Peyer's patch (tissue), 4 donors: Measurements from ENCODE around the gene PPM1E. TPM values are rescaled to one million over a fixed set of nuclear protein-coding genes. Genes with fewer than 3 reads are reported as not detected.

Experiments
- DNase-seq, 3 donors: peaks; one replicate each; pipeline ENCODE4 v3.0.0-alpha.2; 2017 to 2019
- H3K27ac ChIP-seq, 4 donors: fragments of 200-600 bp; sonication (generic); one replicate each; pipeline ENCODE4 v1.5.1; 2016 to 2019
- H3K27me3 ChIP-seq, 2 donors: fragments of 200-600 bp; sonication (generic); one replicate each; pipeline ENCODE4 v1.5.1; 2019
- H3K36me3 ChIP-seq, 3 donors: fragments of 200-600 bp; sonication (generic); one replicate each; pipeline ENCODE4 v1.5.1; 2016 to 2019
- H3K4me1 ChIP-seq, 4 donors: fragments of 200-600 bp; sonication (generic); one replicate each; pipeline ENCODE4 v1.5.1; 2016 to 2019
- H3K4me3 ChIP-seq, 4 donors: fragments of 200-600 bp; sonication (generic); 1 replicate in 3 of 4; 2 replicates in 1 of 4; pipeline ENCODE4 v1.5.1; 2016 to 2019; ENCODE audit warnings: mild to moderate bottlenecking in 1 of 4
- H3K9me3 ChIP-seq, 4 donors: fragments of 200-600 bp; sonication (generic); one replicate each; pipeline ENCODE4 v1.5.1; 2016 to 2019; ENCODE audit warnings: mild to moderate bottlenecking in 1 of 4
- POLR2A ChIP-seq, 2 donors: fragments of 450-650 bp; IDR thresholded peaks; one replicate each; pipeline ENCODE4 v1.5.1; 2017; ENCODE audit warnings: antibody characterized with exemption in 2 of 2, mild to moderate bottlenecking in 2 of 2, moderate library complexity in 2 of 2
- total RNA-seq, 4 donors: library from RNA; depleted of rRNA; stranded (reverse); fragments of >200 nt; gene quantifications; one replicate each; pipeline ENCODE4 v1.1.0, GENCODE V29; 2016
- TF ChIP-seq, protein P1 (sequence below), 6 experiments: fragments of 450-650 bp in 4 of 6; fragments of 200-600 bp in 2 of 6; sonication (generic) in 1 of 6; IDR thresholded peaks; one replicate each; pipeline ENCODE4 v1.5.1; 2017 to 2019; ENCODE audit warnings: antibody characterized with exemption in 6 of 6, mild to moderate bottlenecking in 3 of 6, moderate library complexity in 1 of 6

Gene PPM1E
- total RNA-seq, 4 donors from 2014 or later: 0.13 to 0.18 TPM; not detected in 2

DNA sequence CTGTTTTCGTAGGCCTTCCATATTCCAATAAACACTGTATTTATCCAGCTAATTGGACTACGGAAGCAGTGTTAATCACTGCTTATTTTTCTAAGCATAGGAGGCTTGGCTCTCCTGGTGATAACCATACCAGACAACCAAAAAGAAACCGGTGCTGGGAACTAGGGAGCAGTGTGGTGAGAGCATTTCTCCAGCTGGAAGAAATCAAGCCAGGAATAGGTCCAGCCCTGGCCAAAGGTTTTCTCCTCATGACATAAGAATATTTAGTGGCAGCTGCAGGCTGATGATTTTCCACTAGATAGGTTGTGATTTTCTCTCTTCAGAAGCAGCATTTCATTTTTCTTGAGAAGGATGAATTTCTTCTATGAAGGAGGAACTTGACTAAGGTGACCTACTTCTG is 209.6 kb downstream of the PPM1E start:
- TF ChIP-seq POLR2A (IDR thresholded peaks at IDR 0.05): no peak
- TF ChIP-seq, protein P1, sequence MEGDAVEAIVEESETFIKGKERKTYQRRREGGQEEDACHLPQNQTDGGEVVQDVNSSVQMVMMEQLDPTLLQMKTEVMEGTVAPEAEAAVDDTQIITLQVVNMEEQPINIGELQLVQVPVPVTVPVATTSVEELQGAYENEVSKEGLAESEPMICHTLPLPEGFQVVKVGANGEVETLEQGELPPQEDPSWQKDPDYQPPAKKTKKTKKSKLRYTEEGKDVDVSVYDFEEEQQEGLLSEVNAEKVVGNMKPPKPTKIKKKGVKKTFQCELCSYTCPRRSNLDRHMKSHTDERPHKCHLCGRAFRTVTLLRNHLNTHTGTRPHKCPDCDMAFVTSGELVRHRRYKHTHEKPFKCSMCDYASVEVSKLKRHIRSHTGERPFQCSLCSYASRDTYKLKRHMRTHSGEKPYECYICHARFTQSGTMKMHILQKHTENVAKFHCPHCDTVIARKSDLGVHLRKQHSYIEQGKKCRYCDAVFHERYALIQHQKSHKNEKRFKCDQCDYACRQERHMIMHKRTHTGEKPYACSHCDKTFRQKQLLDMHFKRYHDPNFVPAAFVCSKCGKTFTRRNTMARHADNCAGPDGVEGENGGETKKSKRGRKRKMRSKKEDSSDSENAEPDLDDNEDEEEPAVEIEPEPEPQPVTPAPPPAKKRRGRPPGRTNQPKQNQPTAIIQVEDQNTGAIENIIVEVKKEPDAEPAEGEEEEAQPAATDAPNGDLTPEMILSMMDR (IDR thresholded peaks at IDR 0.05): no peak
- Histone ChIP-seq H3K4me3 (no peak overlapping the region), H3K36me3 (no peaks in the 10 kb centered on the region), H3K27ac (no peak overlapping the region), H3K27me3 (no peaks in the 10 kb centered on the region), H3K4me1 (no peaks in the 10 kb centered on the region), H3K9me3 (no peaks in the 10 kb centered on the region)
- no peak for DNase-seq

DNA sequence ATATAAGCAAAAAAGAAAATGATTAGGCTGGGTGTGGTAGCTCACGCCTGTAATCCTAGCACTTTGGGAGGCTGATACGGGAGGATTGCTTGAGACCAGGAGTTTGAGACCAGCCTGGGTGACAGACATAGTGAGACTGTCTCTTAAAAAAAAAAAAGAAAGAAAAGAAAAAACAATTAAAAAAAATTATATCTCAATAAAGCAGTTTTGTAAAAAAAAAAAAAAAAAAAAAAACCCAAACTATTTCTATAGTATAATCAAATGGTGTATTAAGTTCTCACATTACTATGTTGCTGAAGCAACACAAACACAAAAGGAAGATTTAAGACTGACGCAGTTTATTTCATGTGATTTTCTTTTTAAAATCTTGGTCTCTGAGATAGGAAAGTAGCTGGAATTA is 210.6 kb downstream of the PPM1E start:
- Histone ChIP-seq H3K27ac (no peak overlapping the region), H3K4me3 (no peak overlapping the region), H3K4me1 (no peaks in the 10 kb centered on the region), H3K36me3 (no peaks in the 10 kb centered on the region), H3K9me3 (no peaks in the 10 kb centered on the region), H3K27me3 (no peaks in the 10 kb centered on the region)
- DNase-seq: no peak
- TF ChIP-seq POLR2A (IDR thresholded peaks at IDR 0.05): no peak
- TF ChIP-seq, protein P1 (IDR thresholded peaks at IDR 0.05): no peak

DNA sequence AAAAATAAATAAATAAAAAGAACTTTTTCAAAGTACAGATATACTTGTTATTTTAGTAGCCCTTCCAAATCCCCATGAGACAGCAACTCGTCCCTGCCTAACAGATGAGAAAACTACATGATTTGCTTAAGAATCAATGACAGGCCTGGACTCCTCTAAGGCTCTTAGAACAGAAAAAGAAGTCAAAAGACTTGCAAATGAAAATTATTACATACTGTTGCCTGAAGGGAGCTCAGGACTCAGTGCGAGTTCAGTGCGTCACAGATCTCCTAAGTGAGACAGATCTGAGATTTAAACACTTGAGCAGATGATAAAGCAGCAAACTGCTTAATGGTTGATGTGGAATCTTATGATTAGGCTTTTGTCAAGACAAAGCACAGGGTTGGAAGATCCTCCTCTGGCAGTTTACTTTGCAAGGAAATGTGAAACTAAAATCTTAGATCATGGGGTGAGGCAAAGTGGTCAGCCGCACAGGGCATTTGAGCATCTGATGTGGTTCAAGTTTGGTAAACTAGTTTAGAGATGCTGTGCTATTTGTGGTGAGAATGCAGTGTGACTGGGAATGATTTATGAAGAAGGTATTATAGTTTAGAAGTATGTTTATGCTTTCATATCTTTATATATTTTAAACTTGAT is 212.9 kb downstream of the PPM1E start:
- no peak overlapping the region for H3K4me3 ChIP-seq
- TF ChIP-seq, protein P1 (IDR thresholded peaks at IDR 0.05): no peak
- TF ChIP-seq POLR2A (IDR thresholded peaks at IDR 0.05): no peak
- no peaks in the 10 kb centered on the region for H3K36me3 ChIP-seq
- DNase-seq: no peak
- H3K27me3 ChIP-seq: no peaks in the 10 kb centered on the region
- H3K27ac ChIP-seq: no peak overlapping the region
- no peaks in the 10 kb centered on the region for H3K9me3 ChIP-seq
- H3K4me1 ChIP-seq: no peaks in the 10 kb centered on the region

DNA sequence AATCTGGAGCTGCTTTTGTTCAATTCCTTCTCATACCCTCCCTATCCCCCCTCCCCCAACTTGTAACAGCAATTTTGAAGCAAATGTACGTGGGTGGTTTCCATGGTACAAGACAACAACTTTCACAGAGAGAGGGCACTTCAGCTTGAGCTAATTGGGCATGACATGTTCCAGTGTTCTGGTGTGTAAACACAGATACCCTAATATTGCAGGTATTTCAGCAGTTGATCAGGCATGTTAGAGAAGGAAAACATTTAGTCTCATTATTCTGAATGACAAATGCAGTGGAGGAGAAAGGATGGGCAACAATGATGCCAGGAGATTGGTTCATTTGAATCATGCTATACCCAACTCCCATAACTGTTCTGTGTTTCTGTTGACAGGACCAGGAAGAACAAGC is 213.5 kb downstream of the PPM1E start:
- Histone ChIP-seq H3K27ac (no peak overlapping the region), H3K4me1 (no peaks in the 10 kb centered on the region), H3K36me3 (no peaks in the 10 kb centered on the region), H3K4me3 (no peak overlapping the region), H3K27me3 (no peaks in the 10 kb centered on the region), H3K9me3 (no peaks in the 10 kb centered on the region)
- no peak for DNase-seq
- TF ChIP-seq, protein P1 (IDR thresholded peaks at IDR 0.05): no peak
- no peak for TF ChIP-seq POLR2A (IDR thresholded peaks at IDR 0.05)

DNA sequence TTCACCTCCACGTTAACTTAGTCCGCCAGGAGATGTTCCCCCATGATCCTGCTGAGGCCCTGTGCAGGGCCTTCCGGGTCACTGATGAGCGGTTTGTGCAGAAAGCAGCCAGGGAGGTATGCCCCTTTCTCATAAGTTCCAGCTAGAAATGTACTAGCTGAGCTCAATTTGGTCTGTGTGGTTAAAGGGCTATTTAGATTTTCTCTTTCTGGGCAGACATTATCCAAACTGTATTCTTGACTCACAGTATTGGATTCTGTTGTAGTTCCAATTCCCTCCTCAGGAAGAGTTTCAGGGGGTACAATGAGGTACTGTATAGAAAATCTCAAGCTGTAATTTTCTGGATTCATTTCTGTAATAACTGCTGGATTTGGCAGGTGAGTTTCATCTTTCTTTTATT is 214.0 kb downstream of the PPM1E start:
- Histone ChIP-seq H3K4me3 (no peak overlapping the region), H3K27ac (no peak overlapping the region), H3K36me3 (no peaks in the 10 kb centered on the region), H3K4me1 (no peaks in the 10 kb centered on the region), H3K9me3 (no peaks in the 10 kb centered on the region), H3K27me3 (no peaks in the 10 kb centered on the region)
- TF ChIP-seq, protein P1 (IDR thresholded peaks at IDR 0.05): no peak
- no peak for DNase-seq
